CD4-positive, alpha-beta T cell treated with Interleukin-17A for 4 hours (primary cell): Measurements from ENCODE around the gene ZHX3.

Source experiments
- DNase-seq: peaks from one replicate; pipeline ENCODE4 v3.0.0-alpha.2; 2020; ENCODE audit warnings: mixed read lengths

Gene ZHX3

DNA sequence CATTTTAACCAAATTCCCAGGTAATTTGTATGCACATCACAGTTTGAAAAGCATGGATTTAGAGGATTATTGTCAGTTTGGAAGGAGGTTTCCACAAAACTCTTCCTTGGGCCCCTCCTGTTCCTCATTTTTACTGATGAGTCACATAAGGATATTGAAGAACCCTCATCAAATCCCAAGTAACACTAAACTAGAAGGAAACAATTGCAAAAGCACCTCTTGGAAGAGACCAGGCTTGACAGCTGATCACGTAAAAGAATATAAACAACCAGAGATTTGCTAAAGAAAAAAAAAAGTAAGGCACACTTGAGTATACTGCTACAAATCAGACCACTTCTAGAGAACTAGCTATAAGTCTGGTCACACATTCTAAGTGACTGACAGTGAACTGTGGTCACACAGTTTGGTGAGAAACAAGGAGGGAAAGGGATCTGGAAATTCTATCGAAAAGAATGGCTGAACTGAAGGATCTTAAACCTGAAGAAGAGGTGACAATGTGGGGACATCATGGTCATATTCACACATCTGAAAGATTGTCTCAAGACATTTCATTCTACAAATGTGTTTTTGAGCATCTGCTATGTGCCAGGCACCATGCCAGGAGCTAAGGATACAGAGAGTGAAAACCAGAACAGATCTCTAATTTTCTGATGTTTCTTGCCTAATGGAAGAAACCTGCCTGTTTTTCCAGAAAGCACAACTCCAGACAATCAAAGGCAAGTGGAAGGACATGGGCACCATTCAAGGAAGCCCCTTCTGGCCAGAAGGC is 24.1 kb downstream of the ZHX3 start:
- no peak for DNase-seq

DNA sequence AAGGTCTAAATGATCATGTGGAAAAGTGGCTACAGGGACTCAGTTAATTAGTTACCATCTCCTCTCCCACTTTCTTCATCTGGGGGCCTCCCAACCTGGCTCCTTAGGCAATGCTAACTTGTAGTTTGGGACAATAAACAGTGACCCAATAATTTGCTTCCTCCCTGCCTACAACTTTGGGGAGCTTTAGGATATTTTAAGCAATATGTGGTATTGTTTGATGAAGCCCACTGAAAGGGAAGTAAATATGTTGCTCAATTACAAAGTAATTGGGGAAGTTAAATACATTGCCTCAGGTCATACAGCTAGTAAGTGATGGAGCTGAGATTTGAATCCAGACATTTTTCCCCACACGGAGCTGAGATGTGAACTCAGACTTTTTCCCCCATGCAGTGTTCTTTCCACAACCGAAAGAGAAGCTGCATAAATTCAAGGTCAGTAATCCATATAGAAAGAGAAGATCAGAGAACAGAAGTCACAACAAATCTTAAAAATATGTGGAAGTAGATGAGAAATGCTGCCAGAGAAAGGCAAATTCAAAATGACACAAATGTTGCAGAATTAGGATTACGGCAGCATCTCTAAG is 26.6 kb downstream of the ZHX3 start:
- no peak for DNase-seq

DNA sequence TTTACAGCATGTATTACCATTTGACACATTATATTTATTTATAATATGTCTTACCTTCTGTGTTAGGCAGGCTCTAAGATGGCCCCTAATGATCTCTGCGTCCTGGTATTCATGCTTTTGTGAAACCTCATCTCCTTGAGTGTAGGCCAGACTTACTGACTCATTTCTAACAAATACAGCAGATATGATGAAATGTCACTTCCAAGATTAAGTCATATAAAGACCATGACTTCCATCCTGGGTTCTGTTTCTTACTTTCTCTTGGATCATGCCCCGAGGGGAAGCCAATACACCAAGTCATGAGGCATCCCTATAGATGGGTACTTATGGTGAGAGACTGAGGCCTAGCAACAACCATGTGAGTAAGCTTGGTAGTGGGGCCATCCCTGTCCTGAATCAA is 30.2 kb downstream of the ZHX3 start:
- no peak for DNase-seq

DNA sequence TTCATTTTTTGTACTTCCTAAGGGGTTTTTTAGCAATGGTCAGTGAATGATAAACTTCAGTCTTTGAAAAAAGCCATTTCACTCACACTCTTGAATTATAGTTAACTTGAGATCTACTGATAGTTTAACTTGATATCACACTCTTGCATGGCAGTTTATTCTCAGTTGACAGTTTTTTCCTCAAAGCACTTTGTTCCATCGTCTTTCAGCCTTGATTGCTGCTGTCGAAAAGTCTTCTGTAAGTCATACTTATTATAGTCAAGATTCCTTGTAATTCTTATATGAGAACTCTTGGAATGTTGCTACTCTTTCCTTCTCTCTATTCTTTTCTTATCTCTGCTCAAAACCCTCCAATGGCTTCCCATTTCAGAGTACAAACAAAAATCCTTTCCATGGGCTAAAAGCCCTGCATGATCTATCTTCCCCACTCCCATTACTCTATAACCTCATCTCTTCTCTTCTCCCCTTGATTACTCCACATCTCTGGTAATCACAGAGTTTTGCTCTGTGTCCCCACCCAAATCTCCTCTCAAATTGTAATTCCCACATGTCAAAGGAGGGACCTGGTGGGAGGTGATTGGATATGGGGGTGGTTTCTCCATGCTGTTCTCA is 31.2 kb downstream of the ZHX3 start:
- DNase-seq = no peak

DNA sequence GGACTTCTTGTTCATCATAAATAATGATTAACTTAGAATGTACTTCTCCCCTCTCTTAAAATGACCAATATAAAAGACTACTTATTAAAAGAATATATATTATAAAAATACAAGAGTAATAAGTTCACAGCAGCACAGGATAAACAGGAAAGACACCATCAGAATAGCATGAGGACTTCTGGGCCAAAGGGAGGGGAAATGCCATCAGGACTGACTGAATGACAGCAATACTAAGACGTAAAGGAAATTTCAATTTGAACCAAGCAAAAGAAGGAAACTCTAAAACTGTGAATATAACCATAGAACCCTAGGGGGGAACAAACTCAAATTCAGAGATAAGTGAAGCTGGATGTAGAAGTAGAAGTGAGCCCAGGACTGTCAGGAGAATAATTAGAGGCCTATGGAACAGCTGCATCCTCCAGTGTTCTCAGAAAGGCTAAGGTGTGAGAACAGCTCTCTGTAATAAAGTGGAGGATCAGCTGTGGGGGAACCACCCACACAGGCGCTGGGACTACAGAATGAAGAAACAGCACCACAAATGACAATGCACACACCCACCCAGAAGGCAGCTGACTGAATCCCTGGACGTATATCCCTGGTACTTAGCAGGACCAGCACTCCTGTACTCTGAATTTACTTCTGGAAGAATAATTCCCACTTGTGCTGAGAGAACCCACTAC is 37.8 kb downstream of the ZHX3 start:
- no peak for DNase-seq

DNA sequence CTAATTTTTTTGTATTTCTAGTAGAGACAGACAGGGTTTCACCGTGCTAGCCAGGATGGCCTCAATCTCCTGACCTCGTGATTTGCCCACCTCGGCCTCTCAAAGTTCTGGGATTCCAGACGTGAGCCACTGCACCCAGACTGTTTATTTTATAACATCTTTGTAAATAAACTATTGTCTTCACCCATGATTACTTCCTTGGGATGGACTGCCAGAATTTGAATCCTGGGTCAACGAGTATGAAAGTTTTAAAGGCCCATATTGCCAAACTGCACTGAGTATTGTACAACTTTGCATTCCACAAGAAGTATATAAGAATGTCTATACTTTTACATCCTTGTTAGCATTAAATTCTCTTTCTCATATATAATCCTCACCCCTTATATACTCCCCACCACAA is 38.6 kb downstream of the ZHX3 start:
- no peak for DNase-seq

DNA sequence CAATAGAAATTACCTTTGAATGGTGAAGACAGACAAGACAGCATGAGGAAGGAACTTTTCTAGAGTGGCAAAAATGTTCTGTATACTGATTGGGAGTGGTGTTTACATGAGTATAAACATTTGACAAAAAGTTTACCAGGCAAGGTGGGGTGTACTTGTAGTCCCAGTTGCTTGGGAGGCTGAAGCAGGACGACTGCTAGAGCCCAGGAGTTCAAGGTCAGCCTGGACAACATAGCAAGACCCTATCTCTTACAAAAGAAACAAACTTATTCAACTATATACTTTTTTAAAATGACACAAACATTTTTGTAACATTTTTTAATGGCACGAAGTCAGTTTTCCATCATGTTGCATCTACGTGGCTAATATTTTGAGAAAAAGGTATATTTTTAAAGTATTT is 40.5 kb downstream of the ZHX3 start:
- DNase-seq = no peak

DNA sequence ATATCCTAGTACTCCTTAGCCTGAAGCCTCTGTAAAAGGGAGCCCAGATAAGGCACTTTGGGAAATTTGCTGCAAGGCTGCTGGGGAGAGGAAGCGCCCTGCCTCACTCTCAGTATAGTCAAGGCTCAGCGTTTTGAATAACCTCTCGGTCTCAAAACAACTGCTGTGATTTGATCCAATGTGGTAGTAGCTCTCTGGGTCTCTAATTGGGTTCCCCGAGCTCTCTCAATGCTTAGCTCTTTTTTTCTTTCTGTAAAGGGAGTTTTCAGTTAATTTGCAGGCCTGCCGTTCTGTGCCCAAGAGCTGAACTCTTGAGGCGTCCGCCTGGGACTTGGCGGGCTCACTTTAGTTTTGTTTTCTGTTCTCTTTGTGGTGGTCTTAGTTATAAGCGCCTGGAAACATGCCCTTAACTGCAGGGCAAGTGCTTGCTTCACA is 41.2 kb downstream of the ZHX3 start:
- no peak for DNase-seq

DNA sequence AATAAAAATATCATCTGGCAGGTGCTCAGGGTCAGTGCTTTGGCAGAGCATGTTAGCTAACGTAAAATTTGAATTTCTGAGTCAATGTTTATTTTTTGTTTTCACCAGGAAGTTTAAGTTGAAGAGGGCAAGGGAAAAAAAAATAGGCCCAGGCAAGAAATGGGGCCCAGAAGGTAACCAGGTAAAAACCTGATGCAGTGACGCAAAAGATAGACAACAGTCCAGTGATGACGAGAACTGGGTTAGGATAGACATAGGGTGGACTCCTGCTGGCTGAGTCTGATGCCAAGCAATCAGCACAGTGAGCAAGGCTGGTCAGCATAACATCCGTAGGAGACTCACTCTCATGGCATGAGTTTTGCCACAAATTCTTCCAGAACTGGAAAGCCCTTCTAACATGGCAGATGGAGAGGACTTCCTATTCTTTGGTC is 42.2 kb downstream of the ZHX3 start:
- no peak for DNase-seq

DNA sequence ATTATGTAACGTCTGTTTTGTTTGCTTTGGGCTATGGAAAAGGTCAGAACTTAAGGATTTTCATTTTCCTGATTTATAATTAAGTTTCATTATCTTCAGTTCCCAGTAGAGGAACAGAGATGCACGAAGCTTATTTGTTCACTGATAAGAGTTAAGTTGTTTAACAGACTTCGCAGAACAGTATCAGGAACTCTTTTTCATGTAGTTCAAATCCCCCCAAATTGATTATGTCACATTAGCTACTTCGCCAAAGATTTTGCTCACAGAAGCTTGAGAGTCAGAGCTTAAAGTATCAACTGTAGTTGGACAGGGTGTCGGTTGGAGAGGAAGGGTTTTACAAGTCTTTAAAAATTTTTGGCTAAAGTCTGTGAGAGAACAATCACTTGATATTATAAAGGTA is 43.4 kb downstream of the ZHX3 start:
- no peak for DNase-seq

DNA sequence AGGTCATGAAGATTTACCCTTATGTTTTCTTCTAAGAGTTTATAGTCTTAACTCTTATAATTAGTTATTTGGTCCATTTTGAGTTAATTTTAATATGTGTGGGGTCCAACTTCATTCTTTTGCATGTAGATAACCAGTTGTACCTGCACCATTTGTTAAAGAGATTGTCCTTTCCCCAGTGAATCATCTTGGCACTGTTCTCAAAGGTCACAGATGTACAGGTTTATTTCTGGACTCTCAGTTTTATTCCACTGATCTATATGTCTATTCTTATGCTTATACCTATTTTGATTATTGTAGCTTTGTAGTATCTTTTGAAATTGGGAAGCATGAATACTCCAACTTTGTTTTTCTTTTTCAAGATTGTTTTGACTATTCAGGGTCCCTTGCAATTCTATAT is 44.1 kb downstream of the ZHX3 start:
- DNase-seq = no peak

DNA sequence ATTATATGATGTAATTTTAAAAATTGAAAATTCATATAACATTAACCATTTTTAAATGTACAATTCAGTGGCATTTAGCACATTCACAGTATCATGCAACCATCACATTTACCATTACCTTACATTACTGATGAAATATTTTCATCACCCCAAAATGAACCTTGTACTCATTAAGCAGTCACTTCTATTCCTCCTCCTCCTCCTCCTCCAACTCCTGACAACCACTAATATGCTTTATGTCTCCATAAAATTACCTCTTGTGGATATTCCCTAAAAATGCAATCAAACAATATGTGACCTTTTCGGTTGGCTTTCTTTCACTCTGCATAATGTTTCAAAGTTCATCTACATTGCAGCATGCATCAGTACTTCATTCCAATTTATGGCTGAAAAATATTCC is 45.2 kb downstream of the ZHX3 start:
- no peak for DNase-seq

DNA sequence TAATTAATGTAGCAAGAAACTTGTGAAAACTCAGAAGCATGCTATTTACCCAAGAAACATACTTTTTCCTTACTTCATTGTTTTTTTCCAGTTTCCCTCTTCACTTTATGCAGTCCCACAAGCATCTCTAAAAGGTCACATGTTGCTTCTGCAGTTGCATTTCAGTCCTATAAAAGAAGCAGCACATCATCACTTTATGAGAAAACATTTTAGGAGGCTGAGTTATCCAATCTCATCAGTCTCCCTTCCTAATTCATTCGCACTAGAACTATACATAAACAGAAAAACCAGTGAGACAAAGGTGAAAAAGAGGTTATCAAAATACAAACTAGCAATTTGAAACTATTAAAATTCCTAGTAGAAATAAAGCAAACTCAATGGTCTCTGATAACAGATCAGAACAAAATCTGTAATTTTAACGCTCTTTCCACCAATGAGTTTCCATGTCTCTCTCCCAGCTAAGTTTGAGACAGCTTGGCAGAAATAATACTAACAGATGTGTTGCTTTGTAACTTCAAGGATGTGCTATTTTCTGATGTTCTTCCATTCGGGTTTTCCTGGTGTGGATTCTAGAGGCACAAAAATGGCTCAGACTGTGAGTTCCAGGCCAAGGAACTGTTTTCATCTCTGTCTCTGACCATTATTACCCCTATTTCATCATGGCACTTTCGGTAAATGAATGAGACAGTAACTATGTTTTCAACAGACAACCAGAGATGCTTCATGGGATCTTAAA is 48.4 kb downstream of the ZHX3 start:
- no peak for DNase-seq

DNA sequence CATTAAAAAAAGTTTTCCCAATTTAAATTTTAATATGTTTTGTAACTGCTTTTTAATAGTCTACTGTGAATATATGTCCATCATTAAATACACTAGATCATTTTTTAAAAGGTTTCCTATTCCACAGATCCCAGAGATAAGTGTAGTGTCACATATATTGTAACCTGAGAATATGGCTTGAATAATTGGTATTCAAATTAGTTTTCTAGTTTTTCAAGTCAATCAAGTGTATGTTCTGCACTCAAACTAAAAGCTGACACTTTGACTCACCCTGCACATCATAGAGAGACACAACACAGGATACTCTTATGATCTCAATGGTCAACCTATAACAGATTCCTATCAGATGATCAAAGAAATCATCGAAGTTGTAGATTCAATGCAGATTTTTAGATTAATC is 49.1 kb downstream of the ZHX3 start:
- DNase-seq = no peak

DNA sequence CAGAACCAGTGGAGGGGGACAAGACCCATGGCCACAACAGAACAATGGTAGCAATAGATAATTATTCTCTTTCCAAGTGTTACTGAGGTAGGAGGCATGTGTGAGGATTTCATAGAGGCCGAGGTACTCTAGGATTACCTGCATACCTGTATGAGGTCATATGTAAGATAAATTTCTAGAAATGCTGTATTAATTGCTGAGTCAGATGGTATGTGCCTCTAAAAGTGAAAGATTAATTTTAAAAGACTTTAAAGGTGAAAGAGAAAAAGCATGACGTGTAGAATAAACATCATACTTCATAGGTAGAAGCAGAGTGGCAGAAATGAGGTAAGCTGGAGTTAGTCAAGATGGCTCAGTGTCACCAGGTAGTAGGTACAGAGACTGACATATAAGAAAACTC is 51.6 kb downstream of the ZHX3 start:
- no peak for DNase-seq

DNA sequence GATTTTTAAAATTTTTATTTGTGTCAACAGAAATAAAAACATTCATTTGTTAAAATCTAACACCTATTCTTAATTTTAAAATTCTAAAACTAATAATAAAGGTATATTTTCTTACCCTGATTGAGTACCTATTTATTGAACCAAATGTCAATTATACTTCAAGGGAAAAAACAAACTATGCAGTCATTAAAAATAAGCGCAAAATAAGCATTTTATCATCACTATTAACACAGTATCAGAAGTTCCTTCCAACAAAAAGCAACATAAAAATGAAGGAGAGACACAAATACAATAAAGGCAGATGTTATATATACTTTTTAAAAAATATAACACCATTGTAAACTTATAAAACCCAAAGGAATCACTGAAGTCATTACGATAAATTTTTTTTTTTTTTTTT is 52.7 kb downstream of the ZHX3 start:
- DNase-seq = no peak

DNA sequence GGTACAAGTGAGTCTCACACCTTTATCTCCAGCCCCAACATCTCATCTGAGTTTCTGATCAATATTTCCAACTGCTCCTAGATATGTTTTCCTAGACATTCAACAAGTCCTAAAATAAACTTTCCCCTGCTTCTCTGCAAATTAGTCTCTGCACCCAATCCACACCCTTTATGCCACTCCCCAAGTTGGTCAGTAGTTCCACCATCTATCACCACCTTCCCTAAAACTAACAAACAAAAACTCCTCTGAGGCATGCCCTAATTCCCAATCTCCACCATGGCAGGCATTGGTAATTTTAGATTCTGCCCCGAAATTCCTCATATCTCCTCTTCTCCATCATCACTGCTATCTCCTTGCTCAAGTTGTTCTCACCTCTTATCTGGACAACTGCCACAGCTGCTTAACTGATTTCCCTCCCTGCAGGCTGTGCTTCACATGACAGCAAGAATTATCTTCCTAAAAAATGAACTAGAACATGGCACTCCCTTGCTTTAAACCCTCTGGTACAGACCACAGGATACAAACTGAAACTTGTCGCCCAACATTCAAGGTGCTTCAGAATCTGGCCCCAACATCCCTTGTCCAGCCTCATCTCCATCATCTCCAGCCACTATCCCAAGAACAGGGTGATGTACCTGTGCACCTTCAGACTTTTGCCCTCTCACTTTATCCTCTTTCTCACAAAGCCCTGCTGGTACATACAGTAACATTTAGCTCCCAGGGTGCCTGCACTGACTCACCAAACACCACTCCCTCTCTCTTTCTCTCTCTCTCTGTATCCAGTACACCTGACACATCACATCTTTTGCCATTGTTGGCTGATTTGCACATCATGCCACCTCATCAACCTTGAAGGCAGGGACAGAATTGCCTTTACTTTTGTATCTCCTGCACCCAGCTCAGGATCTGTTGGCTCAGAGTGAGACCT is 55.5 kb downstream of the ZHX3 start:
- DNase-seq = no peak

DNA sequence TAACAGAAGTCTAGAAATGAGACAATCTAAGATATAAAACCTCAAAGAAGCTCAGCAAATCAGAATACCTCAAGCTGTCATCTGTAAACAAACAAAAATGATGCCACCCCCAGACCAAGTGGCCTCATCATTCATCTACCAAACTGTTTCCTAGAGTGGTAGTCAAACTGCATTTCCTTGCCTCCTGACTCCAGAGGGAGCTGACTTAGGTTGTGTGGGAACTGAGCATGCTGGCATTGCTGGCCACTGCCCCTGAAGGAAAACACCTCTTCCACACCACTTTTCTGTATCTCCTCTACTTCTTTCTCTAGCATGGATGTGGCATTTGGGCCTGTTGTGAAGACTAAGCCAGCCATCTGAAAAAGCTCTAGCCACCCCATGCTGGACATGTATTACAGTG is 56.3 kb downstream of the ZHX3 start:
- no peak for DNase-seq

DNA sequence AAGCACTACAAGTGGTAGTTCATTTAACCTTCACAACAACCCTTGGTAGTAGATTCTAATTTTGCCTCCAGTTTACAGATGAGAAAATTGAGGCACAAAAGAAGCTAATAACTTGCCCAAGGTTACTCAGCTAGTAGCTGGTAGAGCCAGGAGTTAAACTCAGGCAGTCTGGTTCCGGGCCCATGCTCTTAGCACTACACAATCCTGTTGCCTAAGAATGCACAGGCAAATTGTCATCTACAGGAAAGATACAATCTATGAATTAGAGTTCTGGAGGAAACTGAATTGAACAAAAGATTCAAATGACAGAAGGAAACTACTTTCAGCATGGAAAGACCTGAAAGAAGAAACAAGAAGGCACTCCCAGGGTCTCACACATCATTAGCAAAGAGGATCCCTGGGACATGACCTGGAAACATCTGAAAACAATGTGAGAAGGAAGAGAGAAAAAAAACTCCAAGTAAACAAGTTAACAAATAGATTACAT is 56.8 kb downstream of the ZHX3 start:
- no peak for DNase-seq

DNA sequence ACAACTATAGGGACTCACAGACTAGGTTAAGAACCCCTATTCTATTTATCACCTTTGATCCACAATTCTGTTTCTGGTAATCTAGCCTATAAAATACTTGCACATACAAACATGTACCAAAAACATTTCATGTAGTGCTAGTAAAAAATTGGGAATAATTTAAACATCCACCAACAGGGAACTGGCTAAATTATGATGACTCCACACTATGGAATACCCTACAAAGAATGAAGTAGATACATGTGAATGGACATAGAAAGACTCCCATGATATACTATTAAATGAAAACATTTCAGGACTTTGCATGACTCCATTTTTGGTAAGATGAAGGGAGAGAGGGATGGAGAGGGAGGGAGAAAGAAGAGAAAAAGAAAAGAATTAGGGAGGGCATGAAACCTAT is 58.2 kb downstream of the ZHX3 start:
- no peak for DNase-seq

DNA sequence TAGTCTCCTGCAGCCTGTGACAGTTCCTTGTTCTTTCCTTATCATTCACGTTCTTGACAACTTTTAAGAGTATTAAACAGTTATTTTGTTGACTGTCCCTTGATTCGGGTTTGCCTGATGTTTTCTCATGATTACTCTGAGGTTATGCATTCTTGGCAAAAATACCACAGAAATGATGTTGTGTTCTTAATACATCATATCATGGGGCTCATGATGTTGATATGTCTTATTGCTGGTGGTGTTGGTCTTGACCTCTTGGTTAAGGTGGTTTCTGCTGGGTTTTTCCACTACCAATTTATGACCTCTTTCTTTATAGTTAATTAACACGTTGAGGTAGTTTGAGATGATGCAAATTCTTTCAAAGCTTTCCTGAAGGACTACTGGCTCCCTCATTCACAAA is 59.1 kb downstream of the ZHX3 start:
- no peak for DNase-seq

DNA sequence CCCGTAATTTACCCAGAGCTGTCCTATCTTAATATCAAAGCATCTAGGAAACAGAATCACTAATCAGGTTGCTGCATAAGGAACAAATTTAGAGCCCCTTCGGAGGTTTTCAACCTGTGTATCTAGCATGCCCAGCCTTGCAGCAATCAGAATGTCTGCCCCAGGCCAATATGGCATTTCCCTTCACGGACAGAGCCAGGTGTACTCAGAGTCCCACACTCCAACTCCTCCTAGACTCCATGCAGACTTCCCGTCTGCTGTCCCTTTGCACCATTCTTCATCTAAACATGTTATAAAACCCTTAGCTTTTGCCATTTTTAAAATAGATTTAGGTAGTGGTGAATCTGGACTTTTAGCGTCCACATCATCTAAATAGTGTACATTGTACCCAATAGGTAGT is 61.0 kb downstream of the ZHX3 start:
- DNase-seq = no peak
